ENCODE measurements around the gene EIF2B1. TPM values are rescaled to one million over a fixed set of nuclear protein-coding genes. Genes with fewer than 3 reads are reported as not detected.
A peak's percentile ranks its signal among the peaks of the same experiment; 100 is the strongest.

EIF2B1 gene
- total RNA-seq = 33.1 TPM
- long read RNA-seq, transcript EIF2B1-201 (9 exons, 2,477 nt) = major isoform, 31 of 35 reads
- long read RNA-seq, partial matches to known transcripts = 0 of 35 reads
- long read RNA-seq, other reads (novel, unspliced or antisense) = 4 of 35 reads

- ATAC-seq (peak; percentile 98), DNase-seq (ENCODE audit: missing footprints) (peak; percentile 97)
- intact Hi-C loops (cut with DNase I) = no loop called here
Measured at GRCh38 chr12:123633379-123634141, at the start of gene EIF2B1, which contains the start of gene GTF2H3. Gene EIF2B1 (minus strand): TSS chr12:123633686. CDS start chr12:123633557, 129 bp downstream. Gene GTF2H3 (plus strand): TSS chr12:123633829. CDS start chr12:123633860, 31 bp downstream.

GRCh38 chr12:123681605-123682004, 48.1 kb upstream of the EIF2B1 start:
- DNase-seq (ENCODE audit: missing footprints) = no peak
- intact Hi-C loops (cut with DNase I) = no loop called here
- no peak for ATAC-seq

GRCh38 chr12:123678981-123679380, 45.5 kb upstream of the EIF2B1 start:
- no peak for ATAC-seq
- no peak for DNase-seq (ENCODE audit: missing footprints)
- intact Hi-C loops (cut with DNase I) = no loop called here

GRCh38 chr12:123676616-123677320, 43.3 kb upstream of the EIF2B1 start:
- intact Hi-C loops (cut with DNase I) = no loop called here
- no peak for DNase-seq (ENCODE audit: missing footprints)
- ATAC-seq = no peak

GRCh38 chr12:123675436-123675835, 42.0 kb upstream of the EIF2B1 start:
- ATAC-seq (no peak), DNase-seq (ENCODE audit: missing footprints) (no peak)
- intact Hi-C loops (cut with DNase I) = no loop called here

GRCh38 chr12:123671876-123672275, 38.4 kb upstream of the EIF2B1 start:
- intact Hi-C loops (cut with DNase I) = no loop called here
- ATAC-seq (no peak), DNase-seq (ENCODE audit: missing footprints) (no peak)

GRCh38 chr12:123670882-123671728, 37.6 kb upstream of the EIF2B1 start, which contains the start of gene TCTN2:
Gene TCTN2 (plus strand): TSS chr12:123671113. CDS start chr12:123671241, 128 bp downstream.
- peak; percentile 98 for DNase-seq (ENCODE audit: missing footprints)
- ATAC-seq = peak; percentile 97
- intact Hi-C loops (cut with DNase I) = no loop called here

- no peak for ATAC-seq
- DNase-seq (ENCODE audit: missing footprints) = no peak
- intact Hi-C loops (cut with DNase I) = no loop called here
Measured at GRCh38 chr12:123667771-123668170, 34.3 kb upstream of the EIF2B1 start.

GRCh38 chr12:123659996-123660727, 26.7 kb upstream of the EIF2B1 start:
- no peak for ATAC-seq
- intact Hi-C loops (cut with DNase I) = no loop called here
- DNase-seq (ENCODE audit: missing footprints) = no peak

- DNase-seq (ENCODE audit: missing footprints) (no peak), ATAC-seq (no peak)
- intact Hi-C loops (cut with DNase I) = no loop called here
Measured at GRCh38 chr12:123657211-123657610, 23.7 kb upstream of the EIF2B1 start.

GRCh38 chr12:123656392-123656791, 22.9 kb upstream of the EIF2B1 start:
- peak; percentile 39 for ATAC-seq
- intact Hi-C loops (cut with DNase I) = no loop called here
- no peak for DNase-seq (ENCODE audit: missing footprints)

- intact Hi-C loops (cut with DNase I) = no loop called here
- DNase-seq (ENCODE audit: missing footprints) = no peak
- peak; percentile 84 for ATAC-seq
Measured at GRCh38 chr12:123655420-123655819, 21.9 kb upstream of the EIF2B1 start.

- intact Hi-C loops (cut with DNase I) = no loop called here
- DNase-seq (ENCODE audit: missing footprints) = no peak
- no peak for ATAC-seq
Measured at GRCh38 chr12:123654129-123654701, 20.7 kb upstream of the EIF2B1 start.

GRCh38 chr12:123648401-123648800, 14.9 kb upstream of the EIF2B1 start:
- no peak for DNase-seq (ENCODE audit: missing footprints)
- no peak for ATAC-seq
- intact Hi-C loops (cut with DNase I) = no loop called here

- no peak for ATAC-seq
- intact Hi-C loops (cut with DNase I) = no loop called here
- DNase-seq (ENCODE audit: missing footprints) = no peak
Measured at GRCh38 chr12:123645878-123646277, 12.4 kb upstream of the EIF2B1 start.

GRCh38 chr12:123645380-123645779, 11.9 kb upstream of the EIF2B1 start:
- ATAC-seq = no peak
- intact Hi-C loops (cut with DNase I) = no loop called here
- DNase-seq (ENCODE audit: missing footprints) = no peak

GRCh38 chr12:123643911-123644310, 10.4 kb upstream of the EIF2B1 start:
- intact Hi-C loops (cut with DNase I) = no loop called here
- no peak for ATAC-seq

GRCh38 chr12:123634142-123634561, 666 bp upstream of the EIF2B1 start:
- DNase-seq (ENCODE audit: missing footprints) = no peak
- intact Hi-C loops (cut with DNase I) = no loop called here
- ATAC-seq = no peak

More at GRCh38 chr12:123643911-123644310, 10.4 kb upstream of the EIF2B1 start:
- DNase-seq (ENCODE audit: missing footprints) = no peak
